ENCODE data around the gene PIP5KL1. TPM values are rescaled to one million over a fixed set of nuclear protein-coding genes. Genes with fewer than 3 reads are reported as not detected.

Gene PIP5KL1
- total RNA-seq, 1 experiment from 2014 or later: 7.8 TPM

- Histone ChIP-seq H3K9me3 (ENCODE audit: control insufficient read depth, insufficient read depth, low read depth, low read length) (no peaks in the 10 kb centered on the region), H3K4me1 (ENCODE audit: control insufficient read depth, insufficient read depth, low read length) (peaks cover 50% of the 10 kb centered on the region), H3K4me3 (ENCODE audit: low read depth in 2 of 2, low read length in 2 of 2) (peak overlapping the region; percentile 65 to 66), H3K36me3 (ENCODE audit: control insufficient read depth, insufficient read depth, low read length) (peaks cover 7% of the 10 kb centered on the region), H3K27ac (ENCODE audit: low read length) (peak overlapping the region; percentile 93), H3K27me3 (ENCODE audit: control insufficient read depth, insufficient read depth, low read length) (no peaks in the 10 kb centered on the region)
- in situ Hi-C loops (cut with HindIII; ENCODE audit: low pct_unique_long_range_greater_than_20kb, low sequenced_read_pairs): loop anchor here (25.0 kb wide), 1 partner anchor 152 kb away; no protein-coding TSS in a partner anchor
- CTCF ChIA-PET: no interaction called here
- intact Hi-C loops (cut with micrococcal nuclease; ENCODE audit: unreplicated experiment): no loop called here
- no TSS peak for BruUV-seq (replicated peaks)
- DNase-seq (ENCODE audit: low read depth, low spot score) (no peak), ATAC-seq (no peak)
- POLR2A ChIA-PET: no interaction called here
- TF ChIP-seq POLR2AphosphoS5 (IDR thresholded peaks at IDR 0.05; ENCODE audit: low read depth, low read length) (no peak), REST (IDR thresholded peaks at IDR 0.05; ENCODE audit: insufficient read depth in 1 of 2, low read depth in 2 of 2, low read length in 1 of 2) (no peak), SIN3A (IDR thresholded peaks at IDR 0.05; ENCODE audit: borderline replicate concordance, insufficient read depth, low read depth, low read length) (no peak), CTCF (IDR thresholded peaks at IDR 0.05) (no peak), TCF7L2 (IDR thresholded peaks at IDR 0.05; ENCODE audit: low read depth, low read length) (no peak)
Measured at GRCh38 chr9:127935765-127936221, 5.2 kb upstream of the PIP5KL1 start.

- Histone ChIP-seq H3K4me1 (ENCODE audit: control insufficient read depth, insufficient read depth, low read length) (peaks cover 42% of the 10 kb centered on the region), H3K27ac (ENCODE audit: low read length) (peak overlapping the region; percentile 93), H3K4me3 (ENCODE audit: low read depth in 2 of 2, low read length in 2 of 2) (no peak overlapping the region), H3K27me3 (ENCODE audit: control insufficient read depth, insufficient read depth, low read length) (no peaks in the 10 kb centered on the region), H3K36me3 (ENCODE audit: control insufficient read depth, insufficient read depth, low read length) (peaks cover 4% of the 10 kb centered on the region; the same call in 1 of the 2 replicates), H3K9me3 (ENCODE audit: control insufficient read depth, insufficient read depth, low read depth, low read length) (no peaks in the 10 kb centered on the region)
- POLR2A ChIA-PET: no interaction called here
- TF ChIP-seq TCF7L2 (IDR thresholded peaks at IDR 0.05; ENCODE audit: low read depth, low read length): no peak
- no peak for TF ChIP-seq POLR2AphosphoS5 (IDR thresholded peaks at IDR 0.05; ENCODE audit: low read depth, low read length)
- no peak for TF ChIP-seq CTCF (IDR thresholded peaks at IDR 0.05)
- no peak for TF ChIP-seq REST (IDR thresholded peaks at IDR 0.05; ENCODE audit: insufficient read depth in 1 of 2, low read depth in 2 of 2, low read length in 1 of 2)
- no peak for TF ChIP-seq SIN3A (IDR thresholded peaks at IDR 0.05; ENCODE audit: borderline replicate concordance, insufficient read depth, low read depth, low read length)
- intact Hi-C loops (cut with micrococcal nuclease; ENCODE audit: unreplicated experiment): no loop called here
- in situ Hi-C loops (cut with HindIII; ENCODE audit: low pct_unique_long_range_greater_than_20kb, low sequenced_read_pairs): loop anchor here (25.0 kb wide), 1 partner anchor 152 kb away; no protein-coding TSS in a partner anchor
- CTCF ChIA-PET: no interaction called here
- ATAC-seq (no peak), DNase-seq (ENCODE audit: low read depth, low spot score) (no peak)
- no TSS peak for BruUV-seq (replicated peaks)
Measured at GRCh38 chr9:127934986-127935385, 4.4 kb upstream of the PIP5KL1 start.

Data from Panc1 (cell line).